GM12878 (cell line): ENCODE results near the gene DRD3. TPM values are rescaled to one million over a fixed set of nuclear protein-coding genes. Genes with fewer than 3 reads are reported as not detected.

Experiments used
- ATAC-seq: fragments of 200-7000 bp; cut with Tn5 transposase; 3 replicates; pipeline ENCODE4 v1.9.1; 2020; ENCODE audit warnings: mild to moderate bottlenecking, moderate library complexity
- BruUV-seq: library from RNA; stranded (reverse); fragments of 400-500 nt; replicated peaks from 2 replicates; lab custom pipeline; 2021; lab: Mats Ljungman, UMichigan
- CTCF ChIA-PET: fragments of 300-600 bp; sonication (Branson Sonifier 250); formaldehyde crosslinking; extraction: SDS; loops from one replicate; lab custom pipeline; 2021; ENCODE audit warnings: inconsistent platforms; lab: Yijun Ruan, JAX
- POLR2A ChIA-PET: fragments of 350-600 bp; formaldehyde crosslinking; extraction: SDS; loops from one replicate; lab custom pipeline; 2021; ENCODE audit warnings: inconsistent platforms; lab: Charles Lee
- RAD21 ChIA-PET: fragments of 300-600 bp; sonication (Branson Sonifier 250); formaldehyde crosslinking; loops from one replicate; lab custom pipeline; 2023; ENCODE audit warnings: antibody characterized with exemption; ENCODE audit not compliant: unreplicated experiment; lab: Charles Lee
- SMC1A ChIA-PET: fragments of 300-600 bp; sonication (Branson Sonifier 250); formaldehyde crosslinking; loops from one replicate; lab custom pipeline; 2023; ENCODE audit not compliant: unreplicated experiment, uncharacterized antibody; lab: Charles Lee
- DNase-seq: peaks from one replicate; pipeline ENCODE4 v3.0.0-alpha.2; 2011; ENCODE audit warnings: low read depth, low spot score
- FAIRE-seq: peaks from 3 replicates; lab custom pipeline; 2011; peaks lifted over from hg19 to GRCh38; lab: Jason Lieb, UNC
- H2AFZ ChIP-seq: 2 replicates; pipeline ENCODE4 v1.6.0; 2011; ENCODE audit warnings: low read depth, low read length, control low read depth; ENCODE audit not compliant: control insufficient read depth
- H3K27ac ChIP-seq: 2 replicates; pipeline ENCODE4 v1.5.1; 2011; ENCODE audit warnings: control low read depth; ENCODE audit not compliant: control insufficient read depth, insufficient read depth
- H3K27me3 ChIP-seq, 2 experiments: replicated peaks in 1 of 2; 2 replicates each; pipeline versions ENCODE4 v1.6.0 to v1.6.1; 2011; ENCODE audit warnings: low read length in 1 of 2; ENCODE audit not compliant: control insufficient read depth in 2 of 2, insufficient read depth in 2 of 2
- H3K36me3 ChIP-seq, 2 experiments: 2 replicates each; pipeline ENCODE4 v1.5.1; 2011; ENCODE audit warnings: low read length in 1 of 2; ENCODE audit not compliant: control insufficient read depth in 2 of 2, insufficient read depth in 2 of 2
- H3K4me1 ChIP-seq: 2 replicates; pipeline ENCODE4 v1.6.1; 2011; ENCODE audit warnings: mild to moderate bottlenecking, low read length, moderate library complexity, mixed read lengths; ENCODE audit not compliant: control insufficient read depth, insufficient read depth
- H3K4me2 ChIP-seq: 2 replicates; pipeline ENCODE4 v1.6.0; 2011; ENCODE audit warnings: control low read depth; ENCODE audit not compliant: control insufficient read depth, insufficient read depth
- H3K4me3 ChIP-seq: fragments of 200-600 bp; sonication (generic); 2 replicates; pipeline ENCODE4 v1.5.1; 2016
- H3K79me2 ChIP-seq: 2 replicates; pipeline ENCODE4 v1.6.0; 2011; ENCODE audit warnings: low read length; ENCODE audit not compliant: control insufficient read depth, insufficient read depth
- H3K9ac ChIP-seq: 2 replicates; pipeline ENCODE4 v1.8.0; 2011; ENCODE audit warnings: low read length, control low read depth, mixed read lengths; ENCODE audit not compliant: control insufficient read depth, insufficient read depth
- H3K9me3 ChIP-seq: replicated peaks from 3 replicates; pipeline ENCODE4 v1.5.1; 2011; ENCODE audit warnings: mild to moderate bottlenecking, low read length; ENCODE audit not compliant: control insufficient read depth, insufficient read depth
- H4K20me1 ChIP-seq: 2 replicates; pipeline ENCODE4 v1.6.0; 2011; ENCODE audit not compliant: control insufficient read depth, insufficient read depth
- ATF2 ChIP-seq: IDR thresholded peaks from 2 replicates; pipeline ENCODE4 v1.6.1; 2012; ENCODE audit warnings: low read length, inconsistent platforms
- CEBPB ChIP-seq, 2 experiments: fragments of 150-350 bp in 1 of 2; IDR thresholded peaks; 2 replicates each; pipeline ENCODE4 v1.6.1; 2012 to 2014; ENCODE audit warnings: low read depth in 2 of 2, low read length in 2 of 2, borderline replicate concordance in 1 of 2, inconsistent platforms in 1 of 2
- CREM ChIP-seq: IDR thresholded peaks from 2 replicates; pipeline ENCODE4 v1.6.1; 2014; ENCODE audit warnings: antibody characterized with exemption, low read depth
- E2F4 ChIP-seq: IDR thresholded peaks from 2 replicates; pipeline ENCODE4 v1.6.1; 2012; ENCODE audit warnings: low read depth, low read length, improper control_type of control experiment
- EED ChIP-seq: sonication (generic); IDR thresholded peaks from 2 replicates; pipeline ENCODE4 v1.6.1; 2016; ENCODE audit warnings: antibody characterized with exemption, low read depth
- EGR1 ChIP-seq, 2 experiments: IDR thresholded peaks; 1 replicate in 1 of 2; 2 replicates in 1 of 2; pipeline ENCODE4 v1.6.1; 2011 to 2012; ENCODE audit warnings: low read depth in 2 of 2, low read length in 2 of 2, borderline replicate concordance in 1 of 2, mild to moderate bottlenecking in 1 of 2, moderate library complexity in 1 of 2
- MLLT1 ChIP-seq: fragments of 450-650 bp; IDR thresholded peaks from 2 replicates; pipeline ENCODE4 v1.6.1; 2016; ENCODE audit warnings: mild to moderate bottlenecking
- POLR2A ChIP-seq: IDR thresholded peaks from 2 replicates; pipeline ENCODE4 v1.6.1; 2011; ENCODE audit warnings: low read depth, mild to moderate bottlenecking, low read length
- RBBP5 ChIP-seq: fragments of 200-600 bp; sonication (generic); conservative IDR thresholded peaks from 2 replicates; pipeline ENCODE4 v1.6.1; 2016
- SIX5 ChIP-seq: IDR thresholded peaks from 2 replicates; pipeline ENCODE4 v1.6.1; 2011; ENCODE audit warnings: mild to moderate bottlenecking, low read depth, low read length, moderate library complexity; ENCODE audit not compliant: severe bottlenecking
- SMARCA5 ChIP-seq: fragments of 450-650 bp; IDR thresholded peaks from 2 replicates; pipeline ENCODE4 v1.6.1; 2017; ENCODE audit warnings: mild to moderate bottlenecking
- STAT3 ChIP-seq: IDR thresholded peaks from 2 replicates; pipeline ENCODE4 v1.6.1; 2011; ENCODE audit warnings: low read depth, low read length, improper control_type of control experiment
- TAF1 ChIP-seq: IDR thresholded peaks from 2 replicates; pipeline ENCODE4 v1.6.1; 2011; ENCODE audit warnings: mild to moderate bottlenecking, low read depth, low read length, borderline replicate concordance
- ZBTB33 ChIP-seq: fragments of 450-650 bp; IDR thresholded peaks from 2 replicates; pipeline ENCODE4 v1.6.1; 2017; ENCODE audit warnings: mild to moderate bottlenecking
- WGBS: methylation state at CpG from one replicate; pipeline ENCODE4 v1.1.6; 2016; ENCODE audit warnings: low lambda C conversion rate; ENCODE audit not compliant: insufficient replicate concordance, insufficient coverage; ENCODE audit errors: missing lambda C conversion rate; 5-methylcytosine and 5-hydroxymethylcytosine counted together
- in situ Hi-C: fragments of 300-500 bp; cut with MboI; formaldehyde crosslinking; loops from 9 replicates; pipeline ENCODE4 v1.14.3; 2018; ENCODE audit warnings: mixed read lengths
- intact Hi-C: fragments of 100-400 bp; cut with micrococcal nuclease; formaldehyde crosslinking; loops from one replicate; pipeline ENCODE4 v1.14.2; 2022; ENCODE audit not compliant: unreplicated experiment
- polyA plus RNA-seq, 11 experiments: library from polyadenylated mRNA; depleted of rRNA in 4 of 11; unstranded in 6 of 11; stranded (reverse) in 5 of 11; fragments of >200 nt; fragmentation: Nextera tagmentation in 4 of 11; fragmentation: Illumina TruSeq in 1 of 11; extraction: Ambion mirVana in 4 of 11; extraction: Trizol in 1 of 11; gene quantifications; 1 replicate in 1 of 11; 2 replicates in 10 of 11; pipeline versions ENCODE4 v1.2.1 to v1.2.3, GENCODE V29; 2011 to 2016; ENCODE audit warnings: inconsistent platforms in 2 of 11, missing spikeins in 2 of 11, low read depth in 1 of 11
- total RNA-seq, 4 experiments: library from RNA; depleted of rRNA in 3 of 4; stranded (reverse); fragments of >200 nt in 3 of 4; fragmentation: Illumina TruSeq in 1 of 4; extraction: Trizol in 1 of 4; gene quantifications; 2 replicates each; pipeline versions ENCODE4 v1.2.1 to v1.2.3, GENCODE V29; 2013 to 2021

DRD3 gene
- total and polyA plus RNA-seq, 10 of the 15 experiments (the other 5 are each of a cell fraction or from before 2014, with no cell fraction given) = not detected

GRCh38 chr3:114080201-114080600 is 98.7 kb downstream of the DRD3 start:
- no peak for TF ChIP-seq TAF1
- no peak for TF ChIP-seq CREM
- TF ChIP-seq POLR2A = no peak
- TF ChIP-seq STAT3 = no peak
- no peak for TF ChIP-seq EED
- TF ChIP-seq SMARCA5 = no peak
- TF ChIP-seq CEBPB (IDR thresholded peaks at IDR 0.05; ENCODE audit: borderline replicate concordance in 1 of 2, low read depth in 2 of 2, low read length in 2 of 2) = no peak
- no peak for TF ChIP-seq E2F4
- CTCF ChIA-PET = interaction anchor here (1.1 kb wide), 1 partner anchor 338 kb away, joined by 6 read pairs; no protein-coding TSS in a partner anchor
- FAIRE-seq = no peak
- H3K27ac ChIP-seq = no peak overlapping the region
- no peaks in the 10 kb centered on the region for H4K20me1 ChIP-seq
- intact Hi-C loops = no loop called here
- H3K79me2 ChIP-seq = no peaks in the 10 kb centered on the region
- H2AFZ ChIP-seq = no peak overlapping the region
- ATAC-seq = no peak
- in situ Hi-C loops = no loop called here
- POLR2A ChIA-PET = no interaction called here
- RAD21 ChIA-PET = no interaction called here
- no peak for DNase-seq
- no peak overlapping the region for H3K4me3 ChIP-seq
- no peak overlapping the region for H3K9ac ChIP-seq
- no peaks in the 10 kb centered on the region for H3K4me1 ChIP-seq
- no peaks in the 10 kb centered on the region for H3K9me3 ChIP-seq
- no peak overlapping the region for H3K4me2 ChIP-seq
- no peaks in the 10 kb centered on the region for H3K27me3 ChIP-seq
- no TSS peak for BruUV-seq
- SMC1A ChIA-PET = no interaction called here
- peaks cover 7 to 36% of the 10 kb centered on the region in 2 experiments for H3K36me3 ChIP-seq

- Histone ChIP-seq H3K9ac (no peak overlapping the region), H4K20me1 (no peaks in the 10 kb centered on the region), H3K27me3 (no peaks in the 10 kb centered on the region), H3K4me3 (no peak overlapping the region), H3K36me3 (peaks cover 7 to 36% of the 10 kb centered on the region in 2 experiments), H3K4me2 (no peak overlapping the region), H3K4me1 (no peaks in the 10 kb centered on the region), H3K27ac (no peak overlapping the region), H3K9me3 (no peaks in the 10 kb centered on the region), H3K79me2 (no peaks in the 10 kb centered on the region), H2AFZ (no peak overlapping the region)
- no TSS peak for BruUV-seq
- no peak for ATAC-seq
- no peak for DNase-seq
- FAIRE-seq = no peak
- intact Hi-C loops (no loop called here), in situ Hi-C loops (no loop called here)
- TF ChIP-seq MLLT1 = no peak
- no peak for TF ChIP-seq RBBP5
- no peak for TF ChIP-seq SIX5
- TF ChIP-seq ATF2 = no peak
- no peak for TF ChIP-seq ZBTB33
- TF ChIP-seq EGR1 (IDR thresholded peaks at IDR 0.05; ENCODE audit: borderline replicate concordance in 1 of 2, low read depth in 2 of 2, low read length in 2 of 2) = no peak
- ChIA-PET POLR2A (no interaction called here), RAD21 (no interaction called here), SMC1A (no interaction called here), CTCF (no interaction called here)
- WGBS = 86% methylated on average over 5 of the region's 5 CpGs
These were observed 99.1 kb downstream of the DRD3 start for GRCh38 chr3:114079761-114080160.
